Lower leg skin (tissue), 3 donors: Measurements from ENCODE around the gene NOP10.

Experiments
- POLR2A ChIP-seq, 2 donors: fragments of 450-650 bp; IDR thresholded peaks; one replicate each; pipeline ENCODE4 v1.6.1; 2016 to 2017; ENCODE audit warnings: antibody characterized with exemption in 2 of 2, mild to moderate bottlenecking in 1 of 2, moderate library complexity in 1 of 2
- TF ChIP-seq, protein P1 (sequence below), 3 donors: fragments of 450-650 bp; IDR thresholded peaks; one replicate each; pipeline ENCODE4 v1.5.1; 2016; ENCODE audit warnings: antibody characterized with exemption in 3 of 3, mild to moderate bottlenecking in 3 of 3, moderate library complexity in 2 of 3

DNA sequence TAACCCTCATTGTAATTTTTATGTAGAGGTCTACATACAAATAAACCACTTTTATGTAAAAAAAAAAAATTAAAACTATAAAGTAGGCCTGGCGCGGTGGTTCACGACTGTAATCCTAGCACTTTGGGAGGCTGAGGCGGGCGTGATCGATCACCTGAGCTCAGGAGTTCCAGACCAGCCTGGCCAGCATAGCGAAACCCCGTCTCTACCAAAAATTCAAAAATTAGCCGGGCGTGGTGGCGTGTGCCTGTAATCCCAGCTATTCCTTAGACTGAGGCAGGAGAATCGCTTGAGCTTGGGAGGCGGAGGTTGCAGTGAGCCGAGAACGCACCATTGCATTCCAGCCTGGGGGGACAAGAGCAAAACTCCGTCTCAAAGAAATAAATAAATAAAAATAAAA lies 4.6 kb downstream of the NOP10 start:
- TF ChIP-seq, protein P1, sequence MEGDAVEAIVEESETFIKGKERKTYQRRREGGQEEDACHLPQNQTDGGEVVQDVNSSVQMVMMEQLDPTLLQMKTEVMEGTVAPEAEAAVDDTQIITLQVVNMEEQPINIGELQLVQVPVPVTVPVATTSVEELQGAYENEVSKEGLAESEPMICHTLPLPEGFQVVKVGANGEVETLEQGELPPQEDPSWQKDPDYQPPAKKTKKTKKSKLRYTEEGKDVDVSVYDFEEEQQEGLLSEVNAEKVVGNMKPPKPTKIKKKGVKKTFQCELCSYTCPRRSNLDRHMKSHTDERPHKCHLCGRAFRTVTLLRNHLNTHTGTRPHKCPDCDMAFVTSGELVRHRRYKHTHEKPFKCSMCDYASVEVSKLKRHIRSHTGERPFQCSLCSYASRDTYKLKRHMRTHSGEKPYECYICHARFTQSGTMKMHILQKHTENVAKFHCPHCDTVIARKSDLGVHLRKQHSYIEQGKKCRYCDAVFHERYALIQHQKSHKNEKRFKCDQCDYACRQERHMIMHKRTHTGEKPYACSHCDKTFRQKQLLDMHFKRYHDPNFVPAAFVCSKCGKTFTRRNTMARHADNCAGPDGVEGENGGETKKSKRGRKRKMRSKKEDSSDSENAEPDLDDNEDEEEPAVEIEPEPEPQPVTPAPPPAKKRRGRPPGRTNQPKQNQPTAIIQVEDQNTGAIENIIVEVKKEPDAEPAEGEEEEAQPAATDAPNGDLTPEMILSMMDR (IDR thresholded peaks at IDR 0.05) = no peak
- TF ChIP-seq POLR2A (IDR thresholded peaks at IDR 0.05) = no peak
